ENCODE data around the gene SASH1. TPM values are rescaled to one million over a fixed set of nuclear protein-coding genes. Genes with fewer than 3 reads are reported as not detected.

SASH1 gene
- total and polyA plus RNA-seq, 2 of the 8 experiments (the other 6 are each of a cell fraction or from before 2014, with no cell fraction given) = 6.0 to 20.2 TPM

DNA sequence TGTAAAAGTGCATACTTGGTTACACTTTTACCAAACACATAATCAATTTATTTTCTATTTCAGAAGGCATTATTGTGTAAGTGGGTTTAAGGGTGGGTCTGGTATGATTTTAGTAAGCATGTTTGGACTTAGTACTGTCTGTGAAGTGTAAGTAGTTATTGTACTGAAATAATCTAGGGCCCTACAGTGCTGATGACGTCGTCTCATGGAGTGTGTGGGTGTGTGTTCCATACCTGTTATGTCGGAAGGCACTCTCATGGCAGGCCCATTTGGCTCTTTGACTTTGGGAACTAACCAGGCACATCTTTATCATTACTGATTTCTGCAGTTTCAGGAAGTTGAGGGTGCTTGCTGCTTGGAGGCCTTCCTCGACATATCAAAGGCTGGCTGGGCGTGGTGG is 155.1 kb downstream of the SASH1 start:
- Histone ChIP-seq H2BK12ac (ENCODE audit: low read depth, low read length) (no peak overlapping the region), H2AK5ac (ENCODE audit: low read depth, low read length) (no peak overlapping the region), H4K91ac (replicated peaks; ENCODE audit: insufficient read length, low read length) (no peak overlapping the region), H2BK120ac (replicated peaks; ENCODE audit: low read depth, low read length) (no peak overlapping the region), H4K5ac (ENCODE audit: insufficient read length, low read depth, low read length) (no peak overlapping the region), H2BK15ac (ENCODE audit: low read length) (no peak overlapping the region), H3K79me1 (ENCODE audit: low read depth, low read length) (no peaks in the 10 kb centered on the region), H2AFZ (ENCODE audit: low read length) (no peak overlapping the region), H3K18ac (ENCODE audit: extremely low read depth, low read length) (no peak overlapping the region), H3K9ac (replicated peaks in 1 of 4; ENCODE audit: extremely low read depth in 1 of 4, low read depth in 3 of 4, low read length in 3 of 4) (no peak overlapping the region), H3K23ac (ENCODE audit: insufficient read length) (no peak overlapping the region), H3K4me3 (ENCODE audit: extremely low read depth in 1 of 4, insufficient read depth in 2 of 4, low read depth in 3 of 4, low read length in 4 of 4) (no peak overlapping the region), H3K27me3 (replicated peaks in 1 of 4; ENCODE audit: control insufficient read depth in 3 of 4, extremely low read depth in 1 of 4, insufficient read depth in 3 of 4, low read length in 3 of 4) (no peaks in the 10 kb centered on the region), H3K27ac (ENCODE audit: low read depth, low read length) (no peak overlapping the region), H4K20me1 (replicated peaks in 1 of 2; ENCODE audit: control insufficient read depth in 1 of 2, insufficient read depth in 2 of 2, low read length in 2 of 2) (peaks cover 0 to 2% of the 10 kb centered on the region in 2 experiments), H3K4ac (replicated peaks; ENCODE audit: insufficient read length, low read depth, low read length) (no peak overlapping the region), H3K79me2 (ENCODE audit: control insufficient read depth in 1 of 2, insufficient read depth in 2 of 2, low read length in 2 of 2) (peaks cover 0 to 3% of the 10 kb centered on the region in 2 experiments; a peak in 1 of 4 replicates), H3K36me3 (ENCODE audit: control insufficient read depth in 2 of 4, insufficient read depth in 4 of 4, low read length in 3 of 4) (no peaks in the 10 kb centered on the region; a peak in 2 of 8 replicates), H3K4me1 (replicated peaks in 1 of 4; ENCODE audit: control insufficient read depth in 3 of 4, insufficient read depth in 4 of 4, low read length in 3 of 4) (no peaks in the 10 kb centered on the region), H4K8ac (ENCODE audit: extremely low read depth, insufficient read depth, low read length) (no peak overlapping the region), H2BK5ac (ENCODE audit: low read depth, low read length) (no peak overlapping the region), H2BK20ac (ENCODE audit: low read length) (no peak overlapping the region), H3K14ac (ENCODE audit: insufficient read length) (no peak overlapping the region), H3K4me2 (ENCODE audit: insufficient read depth in 1 of 2, low read depth in 2 of 2, low read length in 2 of 2) (no peak overlapping the region), H3K56ac (replicated peaks; ENCODE audit: insufficient read length, low read depth, low read length) (no peak overlapping the region), H3K23me2 (ENCODE audit: low read depth, low read length) (no peaks in the 10 kb centered on the region), H3K9me3 (ENCODE audit: insufficient read depth in 2 of 2, low read depth in 1 of 2, low read length in 1 of 2) (no peaks in the 10 kb centered on the region)
- ChIA-PET POLR2A (ENCODE audit: partially characterized antibody) (no interaction called here), CTCF (ENCODE audit: partially characterized antibody) (interaction anchor here (1.1 kb wide), 1 partner anchor 12 kb away, joined by 4 read pairs; no protein-coding TSS in a partner anchor)
- no peak for TF ChIP-seq POLR2AphosphoS5 (IDR thresholded peaks at IDR 0.05; ENCODE audit: low read depth, low read length)
- no peak for DNase-seq (ENCODE audit: low read depth in 1 of 2, low spot score in 2 of 2)
- FAIRE-seq = no peak
- 87% methylated on average over 5 of the region's 5 CpGs; no CpG with 5 or more reads in 1 of the 2 experiments for WGBS, 2 experiments (ENCODE audit: extremely low coverage in 1 of 2, insufficient coverage in 1 of 2, insufficient read length in 1 of 2, insufficient replicate concordance in 2 of 2, low coverage in 1 of 2, low lambda C conversion rate in 2 of 2, missing lambda C conversion rate in 1 of 2)

All from H1 (cell line).